ENCODE data around the gene WDR43. TPM values are rescaled to one million over a fixed set of nuclear protein-coding genes. Genes with fewer than 3 reads are reported as not detected.

The WDR43 gene
- total and polyA plus RNA-seq, 9 of the 15 experiments (the other 6 are each of a cell fraction or from before 2014, with no cell fraction given): 34.6 to 197 (median 105) TPM

- POLR2A ChIA-PET: interaction anchor here (2.4 kb wide), 1 partner anchor 8 kb away, joined by 6 read pairs; no protein-coding TSS in a partner anchor
- Histone ChIP-seq H3K27me3 (ENCODE audit: control insufficient read depth in 2 of 2, insufficient read depth in 2 of 2, low read length in 2 of 2) (no peaks in the 10 kb centered on the region), H3K9me1 (ENCODE audit: control insufficient read depth, insufficient read depth, low read length) (no peaks in the 10 kb centered on the region), H3K4me2 (ENCODE audit: insufficient read depth, low read length) (no peak overlapping the region), H3K79me2 (ENCODE audit: control insufficient read depth, insufficient read depth, low read length) (peaks cover 49% of the 10 kb centered on the region), H4K20me1 (replicated peaks; ENCODE audit: control insufficient read depth, insufficient read depth, low read length) (no peaks in the 10 kb centered on the region; the same call in 1 of the 2 replicates), H3K9me3 (replicated peaks; ENCODE audit: control insufficient read depth, insufficient read depth, low read depth, low read length) (no peaks in the 10 kb centered on the region), H3K27ac (ENCODE audit: extremely low read depth, low read depth, low read length) (no peak overlapping the region), H3K36me3 (ENCODE audit: control insufficient read depth, insufficient read depth, low read length) (peaks cover 100% of the 10 kb centered on the region), H2AFZ (ENCODE audit: low read depth, low read length) (no peak overlapping the region), H3K4me3 (no peak overlapping the region), H3K9ac (ENCODE audit: insufficient read depth in 1 of 2, low read depth in 2 of 2, low read length in 2 of 2) (no peak overlapping the region), H3K4me1 (replicated peaks in 1 of 2; ENCODE audit: control insufficient read depth in 2 of 2, insufficient read depth in 2 of 2, low read length in 2 of 2) (no peaks in the 10 kb centered on the region)
- CTCF ChIA-PET (ENCODE audit: low intra/inter-chr PET ratio): no interaction called here
- BruUV-seq (replicated peaks): no TSS peak
- intact Hi-C loops (cut with micrococcal nuclease) (no loop called here), in situ Hi-C loops (cut with MboI) (no loop called here)
- DNase-seq (ENCODE audit: extremely low read depth in 1 of 4, low spot score in 3 of 4) (no peak), ATAC-seq (no peak), FAIRE-seq (no peak)
- TF ChIP-seq CBX8 (IDR thresholded peaks at IDR 0.05; ENCODE audit: borderline replicate concordance, extremely low read depth, low read depth, low read length, poor library complexity, severe bottlenecking): no peak
- no peak for TF ChIP-seq DMBX1 (CRISPR knock-in tag; IDR thresholded peaks at IDR 0.05; ENCODE audit: borderline replicate concordance)
- TF ChIP-seq ZNF764 (CRISPR knock-in tag; IDR thresholded peaks at IDR 0.05; ENCODE audit: low read depth): no peak
- TF ChIP-seq ZNF121 (CRISPR knock-in tag; conservative IDR thresholded peaks at IDR 0.05): no peak
- TF ChIP-seq POLR2AphosphoS5 (IDR thresholded peaks at IDR 0.05; ENCODE audit: control insufficient read depth, insufficient read depth, low read depth, low read length): no peak
- TF ChIP-seq ZNF165 (CRISPR knock-in tag; IDR thresholded peaks at IDR 0.05; ENCODE audit: borderline replicate concordance): no peak
- no peak for TF ChIP-seq ILK (tag; IDR thresholded peaks at IDR 0.05; ENCODE audit: borderline replicate concordance, low read depth)
- no peak for TF ChIP-seq SIN3A (IDR thresholded peaks at IDR 0.05; ENCODE audit: borderline replicate concordance in 2 of 2, control insufficient read depth in 1 of 2, low read depth in 2 of 2, low read length in 2 of 2)
- no peak for TF ChIP-seq SAP30 (IDR thresholded peaks at IDR 0.05; ENCODE audit: borderline replicate concordance, insufficient read depth, low read depth, low read length, poor library complexity, severe bottlenecking)
- TF ChIP-seq POLR2H (tag; IDR thresholded peaks at IDR 0.05; ENCODE audit: low read depth): no peak
- no peak for TF ChIP-seq XRCC5 (IDR thresholded peaks at IDR 0.05; ENCODE audit: low read depth, low read length)
- no peak for TF ChIP-seq MTF1 (CRISPR knock-in tag; IDR thresholded peaks at IDR 0.05; ENCODE audit: borderline replicate concordance)
- TF ChIP-seq ARID3B (CRISPR knock-in tag; IDR thresholded peaks at IDR 0.05; ENCODE audit: borderline replicate concordance): no peak
- no peak for TF ChIP-seq MCM5 (IDR thresholded peaks at IDR 0.05; ENCODE audit: low read depth)
- 82% methylated on average over 1 of the region's 1 CpG for WGBS (ENCODE audit: insufficient coverage, low coverage, missing lambda C conversion rate)
Measured at GRCh38 chr2:28930205-28930604, 35.7 kb downstream of the WDR43 start.
